B cell (primary cell): Measurements from ENCODE around the gene PDLIM5. TPM values are rescaled to one million over a fixed set of nuclear protein-coding genes. Genes with fewer than 3 reads are reported as not detected.

ENCODE experiments used
- ATAC-seq: fragments of 200-7000 bp; cut with Tn5 transposase; one replicate; pipeline ENCODE4 v1.10.0; 2021; ENCODE audit warnings: low read depth, mild to moderate bottlenecking, moderate number of reproducible peaks, moderate library complexity
- CTCF ChIA-PET: fragments of 350-600 bp; sonication (Branson Sonifier 250); formaldehyde crosslinking; loops from one replicate; lab custom pipeline; 2021; ENCODE audit warnings: antibody characterized with exemption, inconsistent platforms; lab: Charles Lee
- POLR2A ChIA-PET: fragments of 350-600 bp; sonication (Branson Sonifier 250); formaldehyde crosslinking; loops from one replicate; lab custom pipeline; 2021; ENCODE audit warnings: antibody characterized with exemption; lab: Charles Lee
- DNase-seq: peaks from one replicate; pipeline ENCODE4 v3.0.0; 2013
- H2AFZ ChIP-seq: 2 replicates; pipeline ENCODE4 v1.6.1; 2012; ENCODE audit warnings: mild to moderate bottlenecking, low read depth, low read length; ENCODE audit not compliant: insufficient read depth, poor library complexity, severe bottlenecking
- H3K27ac ChIP-seq, 2 donors: 1 replicate in 1 of 2; 2 replicates in 1 of 2; pipeline ENCODE4 v1.5.1; 2012 to 2013; ENCODE audit warnings: low read length in 2 of 2, mild to moderate bottlenecking in 2 of 2, moderate library complexity in 1 of 2
- H3K27me3 ChIP-seq, 4 experiments: fragments of 200-600 bp in 1 of 4; sonication (generic) in 1 of 4; replicated peaks in 1 of 4; 1 replicate in 2 of 4; 2 replicates in 2 of 4; pipeline versions ENCODE4 v1.6.1 to v1.7.0; 2013 to 2016; ENCODE audit warnings: low read length in 3 of 4, mild to moderate bottlenecking in 2 of 4, mixed read lengths in 1 of 4, moderate library complexity in 1 of 4; ENCODE audit not compliant: insufficient read depth in 4 of 4, control insufficient read depth in 3 of 4; ENCODE audit errors: control extremely low read depth in 1 of 4
- H3K36me3 ChIP-seq, 2 experiments: replicated peaks in 1 of 2; 1 replicate in 1 of 2; 2 replicates in 1 of 2; pipeline versions ENCODE4 v1.6.1 to v1.7.1; 2013; ENCODE audit warnings: low read length in 1 of 2; ENCODE audit not compliant: insufficient read depth in 2 of 2, control insufficient read depth in 1 of 2; ENCODE audit errors: control extremely low read depth in 1 of 2, extremely low read depth in 1 of 2
- H3K4me1 ChIP-seq, 2 donors: fragments of 200-600 bp in 1 of 2; sonication (generic) in 1 of 2; 1 replicate in 1 of 2; 2 replicates in 1 of 2; pipeline versions ENCODE4 v1.5.1 to v1.6.1; 2013 to 2017; ENCODE audit warnings: low read length in 2 of 2; ENCODE audit not compliant: control insufficient read depth in 2 of 2, insufficient read depth in 2 of 2
- H3K4me2 ChIP-seq: replicated peaks from 2 replicates; pipeline ENCODE3; 2012; ENCODE audit warnings: mild to moderate bottlenecking, low read depth, low read length; ENCODE audit not compliant: poor library complexity, severe bottlenecking
- H3K4me3 ChIP-seq, 5 experiments: fragments of 200-600 bp in 1 of 5; sonication (generic) in 1 of 5; 1 replicate in 3 of 5; 2 replicates in 2 of 5; pipeline versions ENCODE4 v1.5.1 to v1.7.0; 2011 to 2016; ENCODE audit warnings: low read length in 4 of 5, mild to moderate bottlenecking in 4 of 5, low read depth in 2 of 5, control low read depth in 1 of 5, moderate library complexity in 1 of 5; ENCODE audit not compliant: insufficient read depth in 1 of 5; ENCODE audit errors: control extremely low read depth in 1 of 5, extremely low read depth in 1 of 5
- H3K79me2 ChIP-seq: fragments of 200-600 bp; sonication (generic); one replicate; pipeline ENCODE4 v1.6.0; 2016; ENCODE audit warnings: low read length; ENCODE audit not compliant: control insufficient read depth, insufficient read depth
- H3K9ac ChIP-seq: fragments of 200-600 bp; sonication (generic); 2 replicates; pipeline ENCODE4 v1.6.1; 2017; ENCODE audit warnings: mild to moderate bottlenecking, low read length, moderate library complexity
- H3K9me3 ChIP-seq, 3 donors: one replicate each; pipeline versions ENCODE4 v1.6.1 to v1.7.1; 2013; ENCODE audit warnings: low read length in 2 of 3; ENCODE audit not compliant: control insufficient read depth in 2 of 3, insufficient read depth in 1 of 3; ENCODE audit errors: control extremely low read depth in 1 of 3
- H4K20me1 ChIP-seq: 2 replicates; pipeline ENCODE4 v1.6.0; 2012; ENCODE audit warnings: mild to moderate bottlenecking, low read length; ENCODE audit not compliant: insufficient read depth, control insufficient read depth, poor library complexity, severe bottlenecking
- H3K27ac Mint-ChIP-seq: one replicate; pipeline ENCODE4 v1.8.0; 2021; ENCODE audit warnings: mixed read lengths
- H3K27me3 Mint-ChIP-seq: one replicate; pipeline ENCODE4 v1.8.0; 2021; ENCODE audit warnings: mixed read lengths
- H3K4me1 Mint-ChIP-seq: one replicate; pipeline ENCODE4 v1.8.0; 2021; ENCODE audit warnings: mixed read lengths
- H3K4me3 Mint-ChIP-seq: one replicate; pipeline ENCODE4 v1.8.0; 2021; ENCODE audit warnings: mixed read lengths
- H3K9me3 Mint-ChIP-seq: one replicate; pipeline ENCODE4 v1.8.0; 2022; ENCODE audit warnings: mixed read lengths; ENCODE audit not compliant: insufficient read depth
- EZH2 ChIP-seq: IDR thresholded peaks from 2 replicates; pipeline ENCODE4 v1.6.1; 2012; ENCODE audit warnings: borderline replicate concordance, low read depth, mild to moderate bottlenecking, moderate library complexity, low read length; ENCODE audit not compliant: insufficient read depth, poor library complexity, severe bottlenecking
- WGBS: methylation state at CpG from one replicate; pipeline ENCODE4 v1.1.5; 2013; ENCODE audit warnings: missing lambda C conversion rate; ENCODE audit not compliant: insufficient coverage; 5-methylcytosine and 5-hydroxymethylcytosine counted together
- intact Hi-C: fragments of 100-400 bp; cut with micrococcal nuclease; formaldehyde crosslinking; loops from one replicate; pipeline ENCODE4 v1.10.0; 2022
- polyA plus RNA-seq: library from polyadenylated mRNA; depleted of rRNA; stranded (reverse); fragments of >200 nt; gene quantifications from 2 replicates; pipeline ENCODE4 v1.2.3, GENCODE V29; 2012
- total RNA-seq, 2 donors: library from RNA; stranded (reverse); fragments of 120-200 nt in 1 of 2; gene quantifications; 1 replicate in 1 of 2; 2 replicates in 1 of 2; pipeline versions ENCODE4 v1.2.3 to v1.2.4, GENCODE V29; 2013 to 2022
- TF ChIP-seq, protein P1 (sequence below): fragments of 200-600 bp; IDR thresholded peaks from one replicate; pipeline ENCODE4 v1.8.0; 2022; ENCODE audit warnings: antibody characterized with exemption, mild to moderate bottlenecking

PDLIM5 gene
- total and polyA plus RNA-seq, 2 donors (not counting 1 experiment from before 2014, with no cell fraction given): 24.0 to 30.2 TPM

DNA sequence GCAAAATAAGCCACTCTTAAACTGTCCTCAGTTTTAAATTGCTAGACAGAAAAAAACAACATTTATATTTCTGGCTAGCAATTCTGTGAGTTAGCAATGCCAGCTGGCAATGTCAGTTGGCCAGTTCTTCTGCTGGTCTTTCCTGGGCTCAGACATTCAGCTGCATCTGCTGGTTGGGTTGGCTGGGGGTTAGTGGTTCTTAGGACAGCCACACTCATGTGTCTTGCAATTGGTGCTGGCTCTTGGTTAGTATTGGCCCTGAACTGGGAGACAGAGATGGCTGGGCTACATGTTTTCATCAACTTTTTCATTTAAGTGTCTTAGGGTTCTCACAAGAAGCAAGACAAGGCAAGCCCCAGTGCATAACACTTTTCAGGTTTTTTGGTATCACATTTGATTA lies 48.0 kb upstream of the PDLIM5 start:
- Histone ChIP-seq H3K4me1 (no peaks in the 10 kb centered on the region), H2AFZ (no peak overlapping the region), H3K9ac (no peak overlapping the region), H3K9me3 (no peaks in the 10 kb centered on the region), H3K79me2 (no peaks in the 10 kb centered on the region), H3K27me3 (no peaks in the 10 kb centered on the region), H3K4me2 (no peak overlapping the region), H3K27ac (no peak overlapping the region), H3K36me3 (no peaks in the 10 kb centered on the region), H3K4me3 (no peak overlapping the region), H4K20me1 (no peaks in the 10 kb centered on the region)
- H3K9me3 Mint-ChIP-seq: no peaks in the 10 kb centered on the region
- POLR2A ChIA-PET: no interaction called here
- CTCF ChIA-PET: interaction anchor here (0.9 to 4.6 kb wide), 2 partner anchors 9 to 218 kb away, joined by 3 to 19 read pairs; no protein-coding TSS in a partner anchor
- peaks cover 20% of the 10 kb centered on the region for H3K27me3 Mint-ChIP-seq
- no peak for DNase-seq
- H3K27ac Mint-ChIP-seq: no peak overlapping the region
- intact Hi-C loops: no loop called here
- no peak for TF ChIP-seq EZH2
- TF ChIP-seq, protein P1, sequence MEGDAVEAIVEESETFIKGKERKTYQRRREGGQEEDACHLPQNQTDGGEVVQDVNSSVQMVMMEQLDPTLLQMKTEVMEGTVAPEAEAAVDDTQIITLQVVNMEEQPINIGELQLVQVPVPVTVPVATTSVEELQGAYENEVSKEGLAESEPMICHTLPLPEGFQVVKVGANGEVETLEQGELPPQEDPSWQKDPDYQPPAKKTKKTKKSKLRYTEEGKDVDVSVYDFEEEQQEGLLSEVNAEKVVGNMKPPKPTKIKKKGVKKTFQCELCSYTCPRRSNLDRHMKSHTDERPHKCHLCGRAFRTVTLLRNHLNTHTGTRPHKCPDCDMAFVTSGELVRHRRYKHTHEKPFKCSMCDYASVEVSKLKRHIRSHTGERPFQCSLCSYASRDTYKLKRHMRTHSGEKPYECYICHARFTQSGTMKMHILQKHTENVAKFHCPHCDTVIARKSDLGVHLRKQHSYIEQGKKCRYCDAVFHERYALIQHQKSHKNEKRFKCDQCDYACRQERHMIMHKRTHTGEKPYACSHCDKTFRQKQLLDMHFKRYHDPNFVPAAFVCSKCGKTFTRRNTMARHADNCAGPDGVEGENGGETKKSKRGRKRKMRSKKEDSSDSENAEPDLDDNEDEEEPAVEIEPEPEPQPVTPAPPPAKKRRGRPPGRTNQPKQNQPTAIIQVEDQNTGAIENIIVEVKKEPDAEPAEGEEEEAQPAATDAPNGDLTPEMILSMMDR: no peak
- no peak for ATAC-seq
- H3K4me3 Mint-ChIP-seq: no peak overlapping the region
- H3K4me1 Mint-ChIP-seq: no peaks in the 10 kb centered on the region

DNA sequence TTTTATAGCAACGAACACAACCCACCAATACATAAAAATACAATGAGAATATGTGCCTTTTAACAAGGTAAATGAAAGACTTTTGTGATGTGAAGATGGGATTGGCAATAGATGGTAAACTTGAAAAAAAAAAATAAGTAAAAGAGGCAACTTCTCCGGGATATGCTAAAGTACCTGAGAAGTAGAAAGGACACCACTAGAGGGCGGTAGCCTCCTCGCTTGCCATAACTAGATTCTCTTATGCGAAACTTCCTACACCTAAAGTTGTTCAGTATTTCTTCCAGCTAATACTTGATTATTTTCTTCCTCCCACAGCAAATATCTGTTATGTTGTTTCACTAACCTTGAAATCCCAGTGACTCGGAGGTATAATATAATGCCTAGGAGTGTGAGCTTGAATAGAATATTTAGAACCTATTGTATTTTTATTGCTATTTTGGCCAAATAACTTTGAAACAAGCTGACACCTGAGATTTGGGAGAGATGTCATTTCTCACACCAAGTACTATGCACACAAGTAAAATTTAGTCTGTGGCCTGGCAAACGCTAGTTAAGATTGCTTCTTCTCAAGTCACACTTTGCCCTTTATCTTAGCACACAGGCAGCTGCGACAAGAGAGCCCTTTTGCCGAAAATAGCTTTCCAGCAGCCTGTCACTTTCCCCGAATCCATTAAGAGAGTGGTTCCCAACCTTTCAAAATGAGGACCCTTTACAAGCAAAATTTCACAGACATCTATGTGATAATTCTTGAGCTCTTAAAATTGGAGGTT lies 44.9 kb upstream of the PDLIM5 start:
- H3K9ac ChIP-seq: no peak overlapping the region
- Mint-ChIP-seq H3K9me3 (no peaks in the 10 kb centered on the region), H3K4me1 (no peaks in the 10 kb centered on the region), H3K27me3 (peaks cover 24% of the 10 kb centered on the region), H3K27ac (no peak overlapping the region), H3K4me3 (no peak overlapping the region)
- POLR2A ChIA-PET: no interaction called here
- H3K27ac ChIP-seq: no peak overlapping the region
- peak; percentile 62 for ATAC-seq
- H4K20me1 ChIP-seq: no peaks in the 10 kb centered on the region
- intact Hi-C loops: loop anchor here (1.0 kb wide), 1 partner anchor 189 kb away; no protein-coding TSS in a partner anchor
- TF ChIP-seq, protein P1: peak; percentile 98
- no peak for TF ChIP-seq EZH2
- H3K36me3 ChIP-seq: no peaks in the 10 kb centered on the region
- H2AFZ ChIP-seq: no peak overlapping the region
- H3K4me1 ChIP-seq: no peaks in the 10 kb centered on the region
- H3K9me3 ChIP-seq: no peaks in the 10 kb centered on the region
- H3K27me3 ChIP-seq: no peaks in the 10 kb centered on the region
- H3K4me2 ChIP-seq: no peak overlapping the region
- CTCF ChIA-PET: interaction anchor here (0.6 to 4.6 kb wide), 29 partner anchors 9 to 216 kb away, joined by 3 to 19 read pairs (median 4); partner anchors contain the start of gene PDLIM5
- H3K4me3 ChIP-seq: no peak overlapping the region
- no peaks in the 10 kb centered on the region for H3K79me2 ChIP-seq
- peak; percentile 75 for DNase-seq
- 70% methylated on average over 2 of the region's 10 CpGs for WGBS
